ENCODE results near the gene CNTN1. TPM values are rescaled to one million over a fixed set of nuclear protein-coding genes. Genes with fewer than 3 reads are reported as not detected.

The CNTN1 gene
- total and polyA plus RNA-seq, 11 donors, result 0.01 to 0.66 (median 0.20) TPM; not detected in 2

GRCh38 chr12:40801082-40801481 lies 108.8 kb downstream of the CNTN1 start:
- ATAC-seq (no peak), DNase-seq (no peak)
- WGBS, 4 donors, result 87 to 99% (median 94%) methylated on average over 2 of the region's 2 CpGs
- Histone ChIP-seq H3K4me3 (no peak overlapping the region), H3K27me3 (no peaks in the 10 kb centered on the region), H3K36me3 (no peaks in the 10 kb centered on the region), H3K4me1 (no peaks in the 10 kb centered on the region), H3K9me3 (no peaks in the 10 kb centered on the region), H3K27ac (no peak overlapping the region)
- TF ChIP-seq CTCF (IDR thresholded peaks at IDR 0.05), result no peak
- no peak for TF ChIP-seq POLR2A (IDR thresholded peaks at IDR 0.05)
- intact Hi-C loops (cut with DNase I), result no loop called here

- TF ChIP-seq CTCF (IDR thresholded peaks at IDR 0.05) (no peak), POLR2A (IDR thresholded peaks at IDR 0.05) (no peak)
- Histone ChIP-seq H3K27ac (no peak overlapping the region), H3K27me3 (no peaks in the 10 kb centered on the region), H3K4me3 (no peak overlapping the region), H3K4me1 (no peaks in the 10 kb centered on the region), H3K9me3 (no peaks in the 10 kb centered on the region), H3K36me3 (no peaks in the 10 kb centered on the region)
- DNase-seq (no peak), ATAC-seq (no peak)
- WGBS, 4 donors, result 70 to 79% (median 72%) methylated on average over 2 of the region's 2 CpGs
- intact Hi-C loops (cut with DNase I), result no loop called here
These were observed 109.6 kb downstream of the CNTN1 start for GRCh38 chr12:40801861-40802260.

DNA sequence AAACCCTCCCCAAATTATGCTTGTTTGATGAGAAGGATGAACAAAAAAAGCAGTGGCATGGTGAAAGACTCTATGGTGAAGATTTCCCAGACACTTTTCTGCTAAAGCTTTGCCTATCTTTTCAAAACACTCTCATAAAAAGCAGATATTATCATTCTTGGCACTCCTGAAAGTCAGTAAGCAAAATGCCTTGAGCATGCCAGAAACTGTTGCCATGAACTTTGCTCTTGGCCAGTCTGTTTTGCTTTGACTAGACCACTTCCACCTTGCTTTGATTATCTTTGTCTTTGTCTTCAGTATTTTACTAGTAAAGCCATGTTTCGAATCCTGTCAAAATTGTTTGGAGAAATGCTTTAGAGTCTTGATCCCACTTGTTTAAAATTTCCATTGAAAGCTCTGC lies 110.4 kb downstream of the CNTN1 start:
- Histone ChIP-seq H3K9me3 (no peaks in the 10 kb centered on the region), H3K4me3 (no peak overlapping the region), H3K36me3 (no peaks in the 10 kb centered on the region), H3K27ac (no peak overlapping the region), H3K27me3 (no peaks in the 10 kb centered on the region), H3K4me1 (no peaks in the 10 kb centered on the region)
- intact Hi-C loops (cut with DNase I), result no loop called here
- DNase-seq (no peak), ATAC-seq (no peak)
- WGBS, 4 donors, result 62 to 71% (median 69%) methylated on average over 1 of the region's 1 CpG
- no peak for TF ChIP-seq CTCF (IDR thresholded peaks at IDR 0.05)
- TF ChIP-seq POLR2A (IDR thresholded peaks at IDR 0.05), result no peak

GRCh38 chr12:40819436-40820108 lies 127.3 kb downstream of the CNTN1 start:
- Histone ChIP-seq H3K36me3 (no peaks in the 10 kb centered on the region), H3K4me1 (no peaks in the 10 kb centered on the region), H3K27ac (no peak overlapping the region), H3K27me3 (no peaks in the 10 kb centered on the region), H3K9me3 (peaks cover 0 to 16% (median 0%) of the 10 kb centered on the region in 12 donors), H3K4me3 (no peak overlapping the region)
- no peak for ATAC-seq
- intact Hi-C loops (cut with DNase I), result no loop called here
- DNase-seq, result no peak
- TF ChIP-seq CTCF (IDR thresholded peaks at IDR 0.05) (no peak), POLR2A (IDR thresholded peaks at IDR 0.05) (no peak)
- WGBS, 4 donors, result 41 to 54% (median 45%) methylated on average over 8 to 12 of the region's 12 CpGs
